ENCODE measurements around the gene ZNRF1. TPM values are rescaled to one million over a fixed set of nuclear protein-coding genes. Genes with fewer than 3 reads are reported as not detected.
"Not testable (repeated sequence)": the region's sequence is repeated elsewhere in the genome, so short reads cannot be mapped to it uniquely, and the experiment has no call there.

Gene ZNRF1
- total RNA-seq, 1 donor from 2014 or later: 115 TPM

- Mint-ChIP-seq H3K36me3 (ENCODE audit: low read depth, unreplicated experiment) (no peaks in the 10 kb centered on the region), H3K27me3 (ENCODE audit: unreplicated experiment) (peaks cover 3% of the 10 kb centered on the region), H3K9me3 (ENCODE audit: unreplicated experiment) (no peaks in the 10 kb centered on the region), H3K4me3 (ENCODE audit: unreplicated experiment) (peak within 1 kb of the TSS; percentile 96), H3K4me1 (ENCODE audit: unreplicated experiment) (no peaks in the 10 kb centered on the region), H3K27ac (ENCODE audit: unreplicated experiment) (no peak within 1 kb of the TSS)
- TF ChIP-seq CTCF (IDR thresholded peaks at IDR 0.05; ENCODE audit: unreplicated experiment): no peak
- DNase-seq (ENCODE audit: low spot score): peak; percentile 96
Measured at GRCh38 chr16:74984529-74985296, 14.1 kb upstream of the ZNRF1 start, which contains the start of gene WDR59. WDR59 (minus strand) TSS chr16:74985123; CDS start chr16:74985017, 106 bp downstream.

- DNase-seq (ENCODE audit: low spot score): no peak
- Mint-ChIP-seq H3K27me3 (ENCODE audit: unreplicated experiment) (peaks cover 3% of the 10 kb centered on the region), H3K36me3 (ENCODE audit: low read depth, unreplicated experiment) (no peaks in the 10 kb centered on the region), H3K9me3 (ENCODE audit: unreplicated experiment) (no peaks in the 10 kb centered on the region), H3K27ac (ENCODE audit: unreplicated experiment) (no peak overlapping the region), H3K4me1 (ENCODE audit: unreplicated experiment) (peaks cover 9% of the 10 kb centered on the region), H3K4me3 (ENCODE audit: unreplicated experiment) (no peak overlapping the region)
- no peak for TF ChIP-seq CTCF (IDR thresholded peaks at IDR 0.05; ENCODE audit: unreplicated experiment)
Measured at GRCh38 chr16:74987027-74987681, 11.7 kb upstream of the ZNRF1 start.

GRCh38 chr16:74989864-74990263 is 9.0 kb upstream of the ZNRF1 start:
- H3K36me3 Mint-ChIP-seq (ENCODE audit: low read depth, unreplicated experiment); DNase-seq (ENCODE audit: low spot score); H3K9me3 Mint-ChIP-seq (ENCODE audit: unreplicated experiment); H3K4me1 Mint-ChIP-seq (ENCODE audit: unreplicated experiment); H3K27me3 Mint-ChIP-seq (ENCODE audit: unreplicated experiment); H3K27ac Mint-ChIP-seq (ENCODE audit: unreplicated experiment); H3K4me3 Mint-ChIP-seq (ENCODE audit: unreplicated experiment): not testable (repeated sequence)

GRCh38 chr16:74990832-74991231 is 8.0 kb upstream of the ZNRF1 start:
- no peaks in the 10 kb centered on the region for H3K36me3 Mint-ChIP-seq (ENCODE audit: low read depth, unreplicated experiment)
- no peaks in the 10 kb centered on the region for H3K9me3 Mint-ChIP-seq (ENCODE audit: unreplicated experiment)
- H3K27me3 Mint-ChIP-seq (ENCODE audit: unreplicated experiment): peaks cover 3% of the 10 kb centered on the region
- H3K4me1 Mint-ChIP-seq (ENCODE audit: unreplicated experiment): peaks cover 10% of the 10 kb centered on the region
- no peak for DNase-seq (ENCODE audit: low spot score)
- H3K4me3 Mint-ChIP-seq (ENCODE audit: unreplicated experiment): no peak overlapping the region
- H3K27ac Mint-ChIP-seq (ENCODE audit: unreplicated experiment): no peak overlapping the region
- TF ChIP-seq CTCF (IDR thresholded peaks at IDR 0.05; ENCODE audit: unreplicated experiment): no peak

- Mint-ChIP-seq H3K4me3 (ENCODE audit: unreplicated experiment) (no peak overlapping the region), H3K27me3 (ENCODE audit: unreplicated experiment) (peaks cover 3% of the 10 kb centered on the region), H3K36me3 (ENCODE audit: low read depth, unreplicated experiment) (no peaks in the 10 kb centered on the region), H3K4me1 (ENCODE audit: unreplicated experiment) (peaks cover 10% of the 10 kb centered on the region), H3K27ac (ENCODE audit: unreplicated experiment) (no peak overlapping the region), H3K9me3 (ENCODE audit: unreplicated experiment) (no peaks in the 10 kb centered on the region)
- TF ChIP-seq CTCF (IDR thresholded peaks at IDR 0.05; ENCODE audit: unreplicated experiment): no peak
- DNase-seq (ENCODE audit: low spot score): no peak
Measured at GRCh38 chr16:74991268-74991592, 7.6 kb upstream of the ZNRF1 start.
